Measurements from ENCODE around the gene TNC.

- TF ChIP-seq CTCF (conservative IDR thresholded peaks at IDR 0.05 in 1 of 2, IDR thresholded peaks at IDR 0.05 in 1 of 2; ENCODE audit: extremely low read depth in 1 of 2, insufficient read depth in 1 of 2, low read depth in 1 of 2, low read length in 2 of 2) (no peak), EZH2 (IDR thresholded peaks at IDR 0.05; ENCODE audit: borderline replicate concordance, low read length) (no peak)
Measured at GRCh38 chr9:115086461-115086860, 31.5 kb downstream of the TNC start.

Measured in mammary epithelial cell (primary cell).